HL-60 (cell line): ENCODE data around the gene COL7A1.

Source experiments
- DNase-seq, 2 experiments: peaks; one replicate each; pipeline ENCODE4 v3.0.0-alpha.2; 2010 to 2020; ENCODE audit warnings: low read depth in 1 of 2, low spot score in 1 of 2
- H3K27ac ChIP-seq: fragments of 250-450 bp; sonication (Bioruptor Pico); replicated peaks from 2 replicates; pipeline ENCODE4 v1.5.1; 2020; ENCODE audit warnings: mild to moderate bottlenecking, moderate library complexity
- H3K27me3 ChIP-seq: fragments of 250-450 bp; sonication (Bioruptor Pico); 2 replicates; pipeline ENCODE4 v1.5.1; 2021; ENCODE audit warnings: mild to moderate bottlenecking, moderate library complexity; ENCODE audit not compliant: insufficient read depth, poor library complexity, severe bottlenecking
- H3K4me3 ChIP-seq: replicated peaks from 2 replicates; pipeline ENCODE4 v1.5.1; 2011; ENCODE audit warnings: mild to moderate bottlenecking, control low read depth, low read length; ENCODE audit not compliant: insufficient read depth
- GABPA ChIP-seq: IDR thresholded peaks from 2 replicates; pipeline ENCODE4 v1.6.1; 2012; ENCODE audit warnings: low read depth
- POLR2AphosphoS5 ChIP-seq: IDR thresholded peaks from 2 replicates; pipeline ENCODE4 v1.6.1; 2012; ENCODE audit warnings: low read depth
- SPI1 ChIP-seq: IDR thresholded peaks from 2 replicates; pipeline ENCODE4 v1.6.1; 2012; ENCODE audit warnings: low read depth, mild to moderate bottlenecking, borderline replicate concordance
- TF ChIP-seq, protein P1 (sequence below): IDR thresholded peaks from 2 replicates; pipeline ENCODE4 v1.6.1; 2012; ENCODE audit warnings: low read depth; ENCODE audit not compliant: insufficient replicate concordance
- TF ChIP-seq, protein P2 (sequence below): IDR thresholded peaks from one replicate; pipeline ENCODE4 v1.5.1; 2011; ENCODE audit warnings: low read length, control low read depth, inconsistent platforms; ENCODE audit not compliant: insufficient read depth

The COL7A1 gene

DNA sequence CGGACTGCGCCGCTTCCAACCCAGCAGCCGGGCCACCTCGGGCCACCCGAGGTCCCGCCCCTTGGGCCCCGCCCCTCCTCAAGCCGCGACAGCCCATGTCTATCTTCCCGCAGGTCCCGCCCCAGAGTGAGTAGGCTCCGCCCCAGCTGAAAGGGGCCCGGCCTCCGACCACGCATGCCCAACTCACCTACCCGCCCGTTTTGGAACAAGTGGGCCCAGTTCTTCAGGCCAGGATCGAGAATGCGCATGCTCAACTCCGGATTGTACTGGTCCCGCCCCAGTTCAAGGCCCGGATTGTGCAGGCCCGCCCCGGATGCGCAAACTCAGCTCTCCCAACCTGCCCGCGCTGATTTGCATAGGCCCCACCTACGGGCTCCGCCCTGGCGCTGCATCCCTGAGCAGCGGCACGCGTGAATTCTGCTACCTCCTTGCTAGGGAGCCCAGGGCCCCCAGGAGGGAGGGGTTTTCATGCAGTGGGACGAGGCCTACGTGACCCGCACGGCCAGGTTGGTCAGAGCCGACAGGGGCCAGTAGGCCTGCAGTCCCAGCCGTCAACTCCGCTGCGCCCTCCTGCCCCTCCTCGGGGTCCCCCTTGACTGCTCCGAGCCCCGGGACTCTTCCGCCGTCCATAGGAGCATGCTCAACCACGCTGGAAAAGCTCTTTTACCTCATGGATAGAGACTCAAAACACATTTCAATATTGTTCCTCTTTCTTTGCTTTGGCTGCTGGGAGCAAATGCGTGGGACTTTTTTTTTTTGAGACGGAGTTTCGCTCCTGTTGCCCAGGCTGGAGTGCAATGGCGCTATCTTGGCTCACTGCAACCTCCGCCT, 38.1 kb downstream of the COL7A1 start, which contains the start of gene PFKFB4:
TSS of gene PFKFB4 (minus strand) at position 8 of the 831 bp plus-strand sequence. CDS start 26 bp downstream, outside the sequence.
- Histone ChIP-seq H3K27me3 (no peaks in the 10 kb centered on the region), H3K4me3 (peak within 1 kb of the TSS; percentile 74), H3K27ac (peak within 1 kb of the TSS; percentile 92)
- DNase-seq = peak; percentile 99
- TF ChIP-seq SPI1 = no peak
- TF ChIP-seq, protein P1, sequence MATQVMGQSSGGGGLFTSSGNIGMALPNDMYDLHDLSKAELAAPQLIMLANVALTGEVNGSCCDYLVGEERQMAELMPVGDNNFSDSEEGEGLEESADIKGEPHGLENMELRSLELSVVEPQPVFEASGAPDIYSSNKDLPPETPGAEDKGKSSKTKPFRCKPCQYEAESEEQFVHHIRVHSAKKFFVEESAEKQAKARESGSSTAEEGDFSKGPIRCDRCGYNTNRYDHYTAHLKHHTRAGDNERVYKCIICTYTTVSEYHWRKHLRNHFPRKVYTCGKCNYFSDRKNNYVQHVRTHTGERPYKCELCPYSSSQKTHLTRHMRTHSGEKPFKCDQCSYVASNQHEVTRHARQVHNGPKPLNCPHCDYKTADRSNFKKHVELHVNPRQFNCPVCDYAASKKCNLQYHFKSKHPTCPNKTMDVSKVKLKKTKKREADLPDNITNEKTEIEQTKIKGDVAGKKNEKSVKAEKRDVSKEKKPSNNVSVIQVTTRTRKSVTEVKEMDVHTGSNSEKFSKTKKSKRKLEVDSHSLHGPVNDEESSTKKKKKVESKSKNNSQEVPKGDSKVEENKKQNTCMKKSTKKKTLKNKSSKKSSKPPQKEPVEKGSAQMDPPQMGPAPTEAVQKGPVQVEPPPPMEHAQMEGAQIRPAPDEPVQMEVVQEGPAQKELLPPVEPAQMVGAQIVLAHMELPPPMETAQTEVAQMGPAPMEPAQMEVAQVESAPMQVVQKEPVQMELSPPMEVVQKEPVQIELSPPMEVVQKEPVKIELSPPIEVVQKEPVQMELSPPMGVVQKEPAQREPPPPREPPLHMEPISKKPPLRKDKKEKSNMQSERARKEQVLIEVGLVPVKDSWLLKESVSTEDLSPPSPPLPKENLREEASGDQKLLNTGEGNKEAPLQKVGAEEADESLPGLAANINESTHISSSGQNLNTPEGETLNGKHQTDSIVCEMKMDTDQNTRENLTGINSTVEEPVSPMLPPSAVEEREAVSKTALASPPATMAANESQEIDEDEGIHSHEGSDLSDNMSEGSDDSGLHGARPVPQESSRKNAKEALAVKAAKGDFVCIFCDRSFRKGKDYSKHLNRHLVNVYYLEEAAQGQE = peak; percentile 48
- peak; percentile 64; the same call in 1 of the 2 replicates for TF ChIP-seq POLR2AphosphoS5
- TF ChIP-seq GABPA = no peak
- TF ChIP-seq, protein P2, sequence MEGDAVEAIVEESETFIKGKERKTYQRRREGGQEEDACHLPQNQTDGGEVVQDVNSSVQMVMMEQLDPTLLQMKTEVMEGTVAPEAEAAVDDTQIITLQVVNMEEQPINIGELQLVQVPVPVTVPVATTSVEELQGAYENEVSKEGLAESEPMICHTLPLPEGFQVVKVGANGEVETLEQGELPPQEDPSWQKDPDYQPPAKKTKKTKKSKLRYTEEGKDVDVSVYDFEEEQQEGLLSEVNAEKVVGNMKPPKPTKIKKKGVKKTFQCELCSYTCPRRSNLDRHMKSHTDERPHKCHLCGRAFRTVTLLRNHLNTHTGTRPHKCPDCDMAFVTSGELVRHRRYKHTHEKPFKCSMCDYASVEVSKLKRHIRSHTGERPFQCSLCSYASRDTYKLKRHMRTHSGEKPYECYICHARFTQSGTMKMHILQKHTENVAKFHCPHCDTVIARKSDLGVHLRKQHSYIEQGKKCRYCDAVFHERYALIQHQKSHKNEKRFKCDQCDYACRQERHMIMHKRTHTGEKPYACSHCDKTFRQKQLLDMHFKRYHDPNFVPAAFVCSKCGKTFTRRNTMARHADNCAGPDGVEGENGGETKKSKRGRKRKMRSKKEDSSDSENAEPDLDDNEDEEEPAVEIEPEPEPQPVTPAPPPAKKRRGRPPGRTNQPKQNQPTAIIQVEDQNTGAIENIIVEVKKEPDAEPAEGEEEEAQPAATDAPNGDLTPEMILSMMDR = no peak

DNA sequence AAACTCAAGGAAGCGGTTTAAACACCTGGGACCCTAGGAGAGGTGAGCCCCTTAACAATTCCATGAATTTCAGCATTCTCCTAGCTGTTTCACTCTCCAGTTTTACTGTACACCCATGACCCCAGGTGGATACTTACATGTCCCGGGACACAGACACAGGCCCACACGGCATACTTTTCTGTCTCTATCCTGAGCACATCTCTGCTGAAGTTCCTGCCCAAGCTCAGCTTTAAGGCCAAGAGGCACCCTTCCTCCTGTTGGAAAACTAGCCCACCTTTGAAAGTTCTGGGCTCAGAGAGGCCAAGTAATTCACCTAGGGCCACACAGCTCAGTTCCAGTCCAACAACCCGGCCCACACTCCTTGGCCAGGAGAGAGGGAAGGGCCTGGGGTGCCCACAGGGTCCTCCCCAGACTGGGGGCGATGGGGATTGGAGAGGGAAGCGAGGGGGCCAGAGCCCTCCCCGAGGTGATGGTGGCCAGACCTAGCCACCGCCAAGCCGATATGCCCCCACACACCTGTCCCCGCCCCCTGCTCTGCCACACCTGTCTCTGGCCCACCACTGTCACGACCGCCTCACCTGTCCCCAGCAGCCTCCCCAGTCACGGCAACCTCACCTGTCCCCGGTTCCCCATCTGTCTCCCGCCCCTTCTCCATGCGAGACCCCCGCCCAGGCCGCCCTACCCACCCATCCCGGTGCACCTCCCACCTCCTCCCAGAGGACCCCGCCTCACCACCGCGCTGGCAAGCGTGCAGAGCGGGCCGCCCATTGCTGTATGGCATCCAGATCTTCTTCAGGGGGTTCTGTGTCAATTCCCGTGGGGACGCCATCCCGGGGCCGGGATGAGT, 39.0 kb downstream of the COL7A1 start:
- Histone ChIP-seq H3K27ac (peak overlapping the region; percentile 92; the same call in 1 of the 2 replicates), H3K4me3 (peak overlapping the region; percentile 74), H3K27me3 (no peaks in the 10 kb centered on the region)
- DNase-seq = no peak
- no peak for TF ChIP-seq SPI1
- TF ChIP-seq, protein P2 = no peak
- no peak for TF ChIP-seq POLR2AphosphoS5
- TF ChIP-seq, protein P1 = no peak
- TF ChIP-seq GABPA = no peak

DNA sequence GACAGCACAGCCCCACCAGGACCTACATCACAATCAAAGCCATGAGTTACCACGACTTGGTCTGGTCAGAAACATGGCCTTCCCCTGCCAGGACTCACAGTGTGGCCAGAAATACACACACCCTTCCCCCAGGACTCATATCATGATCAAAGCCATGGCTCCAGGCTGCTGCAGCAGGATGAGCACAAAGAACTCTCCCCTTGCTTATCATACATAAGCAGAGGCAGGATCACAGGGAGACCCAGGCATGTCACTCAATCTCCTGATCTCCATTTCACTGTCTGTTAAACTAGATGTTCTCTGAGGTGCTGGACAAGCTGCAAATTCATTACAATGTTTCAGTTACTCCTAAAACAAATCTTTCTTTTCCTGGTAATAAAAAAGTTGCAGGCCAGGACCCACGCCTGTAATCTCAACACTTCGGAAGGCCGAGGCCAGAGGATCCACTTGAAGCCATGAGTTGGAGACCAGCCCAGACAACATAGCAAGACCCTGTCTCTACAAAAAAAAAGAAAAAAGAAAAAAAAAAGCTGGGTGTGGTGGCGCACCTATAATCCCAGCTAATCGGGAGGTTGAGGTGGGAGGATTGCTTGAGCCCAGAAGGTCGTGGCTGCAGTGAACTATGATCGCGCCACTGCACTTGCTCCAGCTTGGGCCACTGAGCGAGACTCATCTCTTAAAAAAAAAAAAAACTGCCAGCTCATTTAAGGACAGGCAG, 39.7 kb downstream of the COL7A1 start:
- H3K27ac ChIP-seq = no peak overlapping the region
- DNase-seq = no peak
- TF ChIP-seq, protein P1 = no peak
- TF ChIP-seq GABPA = no peak
- peak overlapping the region; percentile 74; the same call in 1 of the 2 replicates for H3K4me3 ChIP-seq
- no peaks in the 10 kb centered on the region for H3K27me3 ChIP-seq
